B cell (primary cell): ENCODE results near the gene CACNA1D.

ENCODE experiments used
- EZH2 ChIP-seq: IDR thresholded peaks from 2 replicates; pipeline ENCODE4 v1.6.1; 2012; ENCODE audit warnings: borderline replicate concordance, low read depth, mild to moderate bottlenecking, moderate library complexity, low read length; ENCODE audit not compliant: insufficient read depth, poor library complexity, severe bottlenecking
- TF ChIP-seq, protein P1 (sequence below): fragments of 200-600 bp; IDR thresholded peaks from one replicate; pipeline ENCODE4 v1.8.0; 2022; ENCODE audit warnings: antibody characterized with exemption, mild to moderate bottlenecking

DNA sequence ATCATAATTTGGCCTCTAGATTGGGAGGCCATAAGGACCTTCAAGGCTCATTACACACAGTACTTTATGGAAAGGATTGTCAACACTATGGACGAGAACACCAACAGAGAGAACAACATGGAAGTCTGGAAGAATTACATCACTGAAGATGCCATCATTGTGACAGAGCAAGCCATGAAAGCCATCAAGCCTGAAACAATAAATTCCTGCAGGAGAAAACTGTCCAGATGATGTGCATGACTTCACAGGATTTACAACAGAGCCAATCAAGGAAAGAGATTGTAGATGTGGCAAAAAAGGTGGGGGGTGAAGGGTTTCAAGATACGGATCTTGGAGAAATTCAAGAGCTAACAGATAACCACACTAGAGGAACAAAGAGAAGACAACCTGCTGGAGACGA lies 367.8 kb downstream of the CACNA1D start:
- no peak for TF ChIP-seq EZH2
- TF ChIP-seq, protein P1, sequence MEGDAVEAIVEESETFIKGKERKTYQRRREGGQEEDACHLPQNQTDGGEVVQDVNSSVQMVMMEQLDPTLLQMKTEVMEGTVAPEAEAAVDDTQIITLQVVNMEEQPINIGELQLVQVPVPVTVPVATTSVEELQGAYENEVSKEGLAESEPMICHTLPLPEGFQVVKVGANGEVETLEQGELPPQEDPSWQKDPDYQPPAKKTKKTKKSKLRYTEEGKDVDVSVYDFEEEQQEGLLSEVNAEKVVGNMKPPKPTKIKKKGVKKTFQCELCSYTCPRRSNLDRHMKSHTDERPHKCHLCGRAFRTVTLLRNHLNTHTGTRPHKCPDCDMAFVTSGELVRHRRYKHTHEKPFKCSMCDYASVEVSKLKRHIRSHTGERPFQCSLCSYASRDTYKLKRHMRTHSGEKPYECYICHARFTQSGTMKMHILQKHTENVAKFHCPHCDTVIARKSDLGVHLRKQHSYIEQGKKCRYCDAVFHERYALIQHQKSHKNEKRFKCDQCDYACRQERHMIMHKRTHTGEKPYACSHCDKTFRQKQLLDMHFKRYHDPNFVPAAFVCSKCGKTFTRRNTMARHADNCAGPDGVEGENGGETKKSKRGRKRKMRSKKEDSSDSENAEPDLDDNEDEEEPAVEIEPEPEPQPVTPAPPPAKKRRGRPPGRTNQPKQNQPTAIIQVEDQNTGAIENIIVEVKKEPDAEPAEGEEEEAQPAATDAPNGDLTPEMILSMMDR = no peak
